ENCODE data around the gene PRAMEF13. TPM values are rescaled to one million over a fixed set of nuclear protein-coding genes. Genes with fewer than 3 reads are reported as not detected.
"Not testable (repeated sequence)": the region's sequence is repeated elsewhere in the genome, so short reads cannot be mapped to it uniquely, and the experiment has no call there.

Gene PRAMEF13
- total RNA-seq, 1 donor from 2014 or later = not detected

DNA sequence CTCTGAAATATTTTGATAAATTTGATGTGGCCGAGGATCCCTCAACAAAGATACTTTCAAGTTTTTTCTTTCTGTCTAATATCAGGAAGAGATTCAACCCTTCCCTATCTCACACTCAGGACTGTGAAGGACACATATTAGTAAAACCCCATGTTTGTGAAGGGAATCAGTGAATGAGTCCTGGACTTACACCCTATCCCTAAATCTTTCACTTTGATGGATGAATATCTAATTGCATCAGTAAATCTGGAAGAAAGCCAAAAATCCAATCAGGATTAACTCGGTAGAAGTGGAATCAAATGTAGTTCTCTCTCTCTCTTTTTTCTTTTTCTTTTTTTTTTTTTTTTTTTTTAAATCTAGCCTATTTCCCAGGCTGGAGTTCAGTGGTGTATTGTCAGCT is 29.7 kb downstream of the PRAMEF13 start, which contains the start of gene PRAMEF9:
Gene PRAMEF9 (plus strand): TSS at position 301 of the 400 bp plus-strand sequence. CDS start 3,433 bp downstream, outside the sequence.
- DNase-seq = not testable (repeated sequence)

DNA sequence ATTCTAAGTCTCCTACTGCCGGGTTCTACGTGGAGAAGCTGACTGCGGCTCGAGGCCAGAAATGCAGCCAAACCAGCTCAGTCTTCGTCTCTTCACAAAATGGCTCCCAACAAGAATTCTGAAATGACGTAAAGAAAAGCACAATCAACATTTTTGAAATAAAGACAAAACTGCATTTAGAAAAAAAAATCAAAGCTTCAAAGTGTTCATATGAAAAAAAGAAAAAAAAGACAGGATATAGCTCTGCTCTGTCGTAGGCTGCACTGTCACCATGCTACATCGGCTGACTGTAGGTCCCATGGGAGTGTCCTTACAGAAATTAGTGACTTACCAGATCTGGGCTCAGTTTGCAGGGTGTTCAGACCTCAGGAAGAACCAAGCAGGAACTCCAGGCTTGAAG is 35.7 kb downstream of the PRAMEF13 start, which contains the start of gene HNRNPCL4:
Gene HNRNPCL4 (minus strand): TSS at position 101 of the 400 bp plus-strand sequence. CDS start 164 bp downstream, outside the sequence.
- not testable (repeated sequence) for DNase-seq

DNA sequence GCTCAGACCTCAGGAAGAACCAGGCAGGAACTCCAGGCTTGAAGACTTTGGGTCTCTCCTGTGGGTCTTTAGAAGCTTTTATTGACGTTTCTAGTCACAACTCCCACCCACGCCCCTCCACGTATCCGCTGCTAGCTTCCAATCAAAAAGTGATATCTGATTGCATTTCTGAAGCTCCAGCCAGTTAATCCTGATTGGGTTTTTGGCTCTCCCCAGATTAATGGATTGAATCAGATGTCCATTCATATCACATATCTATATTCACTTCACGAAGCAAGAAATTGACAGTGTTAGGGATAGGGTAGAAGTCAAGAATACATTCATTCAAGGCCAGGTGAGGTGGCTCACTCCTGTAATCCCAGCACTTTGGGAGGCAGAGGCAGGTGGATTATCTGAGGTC is 45.3 kb downstream of the PRAMEF13 start, which contains the start of gene PRAMEF26:
Gene PRAMEF26 (minus strand): TSS at position 101 of the 400 bp plus-strand sequence. CDS start 2,914 bp downstream, outside the sequence.
- DNase-seq = not testable (repeated sequence)

Other genes with a start within 250 kb of the PRAMEF13 start
- not detected for gene PRAMEF27, start 144.8 kb downstream of the PRAMEF13 start, total RNA-seq
- not detected for gene HNRNPCL3, start 140.6 kb downstream of the PRAMEF13 start, total RNA-seq
- gene PRAMEF25, start 130.6 kb downstream of the PRAMEF13 start, total RNA-seq = not detected
- gene HNRNPCL2, start 84.6 kb downstream of the PRAMEF13 start, total RNA-seq = not detected
- not detected for gene PRAMEF26, start 45.4 kb downstream of the PRAMEF13 start, total RNA-seq
- gene HNRNPCL4, start 35.8 kb downstream of the PRAMEF13 start, total RNA-seq = not detected
- not detected for gene PRAMEF9, start 29.6 kb downstream of the PRAMEF13 start, total RNA-seq
- gene PRAMEF18, start 24.7 kb upstream of the PRAMEF13 start, total RNA-seq = not detected
- gene PRAMEF5, start 52.8 kb upstream of the PRAMEF13 start, total RNA-seq = not detected
- gene PRAMEF8, start 83.7 kb upstream of the PRAMEF13 start, total RNA-seq = not detected
- not detected for gene PRAMEF33, start 102.1 kb upstream of the PRAMEF13 start, total RNA-seq
- gene PRAMEF15, start 114.2 kb upstream of the PRAMEF13 start, total RNA-seq = not detected
- not detected for gene PRAMEF14, start 145.7 kb upstream of the PRAMEF13 start, total RNA-seq
- not detected for gene PRAMEF19, start 170.5 kb upstream of the PRAMEF13 start, total RNA-seq
- not detected for gene PRAMEF17, start 188.2 kb upstream of the PRAMEF13 start, total RNA-seq
- not detected for gene PRAMEF20, start 209.0 kb upstream of the PRAMEF13 start, total RNA-seq